GM12892 (cell line): ENCODE measurements around the gene WFIKKN2.

ENCODE experiments used
- POLR2A ChIP-seq: IDR thresholded peaks from 2 replicates; pipeline ENCODE4 v1.6.1; 2011; ENCODE audit warnings: low read depth, low read length, control low read depth
- POLR2AphosphoS5 ChIP-seq: IDR thresholded peaks from 2 replicates; pipeline ENCODE4 v1.6.1; 2011; ENCODE audit warnings: low read depth, low read length, control low read depth
- TAF1 ChIP-seq: IDR thresholded peaks from 2 replicates; pipeline ENCODE4 v1.6.1; 2011; ENCODE audit warnings: low read depth, mild to moderate bottlenecking, control low read depth, low read length, borderline replicate concordance

GRCh38 chr17:50785946-50786570, 49.3 kb upstream of the WFIKKN2 start:
- no peak for TF ChIP-seq POLR2A
- no peak for TF ChIP-seq POLR2AphosphoS5
- no peak for TF ChIP-seq TAF1
